Trophoblast cell (in vitro differentiated cells and primary cell): ENCODE data around the gene F3.
"Not testable (repeated sequence)": the region's sequence is repeated elsewhere in the genome, so short reads cannot be mapped to it uniquely, and the experiment has no call there.

ENCODE experiments used
- DNase-seq, 2 donors: peaks; one replicate each; pipeline ENCODE4 v3.0.0-alpha.2; 2016
- H2AFZ ChIP-seq: 2 replicates; pipeline ENCODE4 v1.6.1; 2013; ENCODE audit warnings: low read length, moderate library complexity, mild to moderate bottlenecking; ENCODE audit not compliant: insufficient read depth, poor library complexity
- H2AK5ac ChIP-seq: 2 replicates; pipeline ENCODE4 v1.6.1; 2013; ENCODE audit warnings: mild to moderate bottlenecking, low read length
- H2BK120ac ChIP-seq: 2 replicates; pipeline ENCODE4 v1.6.1; 2013; ENCODE audit warnings: low read length, mild to moderate bottlenecking, moderate library complexity; ENCODE audit not compliant: insufficient read depth, poor library complexity
- H2BK12ac ChIP-seq: 2 replicates; pipeline ENCODE4 v1.6.1; 2013; ENCODE audit warnings: mild to moderate bottlenecking, low read length, moderate library complexity
- H2BK5ac ChIP-seq: 2 replicates; pipeline ENCODE4 v1.6.1; 2013; ENCODE audit warnings: low read length, low read depth, moderate library complexity, mild to moderate bottlenecking; ENCODE audit not compliant: poor library complexity
- H3K14ac ChIP-seq: 2 replicates; pipeline ENCODE4 v1.6.1; 2013; ENCODE audit warnings: mild to moderate bottlenecking, low read length
- H3K18ac ChIP-seq: 2 replicates; pipeline ENCODE4 v1.6.1; 2013; ENCODE audit warnings: mild to moderate bottlenecking, low read length
- H3K23ac ChIP-seq: 2 replicates; pipeline ENCODE4 v1.6.1; 2013; ENCODE audit warnings: low read length
- H3K27ac ChIP-seq: 2 replicates; pipeline ENCODE4 v1.5.1; 2013; ENCODE audit warnings: low read depth, mild to moderate bottlenecking, inconsistent platforms, low read length, moderate library complexity
- H3K27me3 ChIP-seq: 2 replicates; pipeline ENCODE4 v1.6.1; 2013; ENCODE audit warnings: inconsistent platforms, mild to moderate bottlenecking, low read length, moderate library complexity; ENCODE audit not compliant: insufficient read depth
- H3K36me3 ChIP-seq, 2 experiments: 1 replicate in 1 of 2; 2 replicates in 1 of 2; pipeline ENCODE4 v1.6.1; 2013; ENCODE audit warnings: low read length in 2 of 2, mild to moderate bottlenecking in 2 of 2, moderate library complexity in 1 of 2; ENCODE audit not compliant: insufficient read depth in 2 of 2, control insufficient read depth in 1 of 2
- H3K4ac ChIP-seq: 2 replicates; pipeline ENCODE4 v1.6.1; 2013; ENCODE audit warnings: low read depth, mild to moderate bottlenecking, low read length, moderate library complexity
- H3K4me1 ChIP-seq, 2 experiments: 1 replicate in 1 of 2; 2 replicates in 1 of 2; pipeline ENCODE4 v1.6.1; 2013; ENCODE audit warnings: low read length in 2 of 2, mild to moderate bottlenecking in 2 of 2, moderate library complexity in 1 of 2; ENCODE audit not compliant: insufficient read depth in 2 of 2, control insufficient read depth in 1 of 2
- H3K4me2 ChIP-seq: 2 replicates; pipeline ENCODE4 v1.6.1; 2013; ENCODE audit warnings: inconsistent platforms, mild to moderate bottlenecking, low read length, moderate library complexity
- H3K4me3 ChIP-seq: 2 replicates; pipeline ENCODE4 v1.5.1; 2013; ENCODE audit warnings: mild to moderate bottlenecking, low read depth, low read length, inconsistent platforms
- H3K79me1 ChIP-seq: one replicate; pipeline ENCODE4 v1.6.1; 2013; ENCODE audit warnings: low read length
- H3K79me2 ChIP-seq: 2 replicates; pipeline ENCODE4 v1.6.1; 2013; ENCODE audit warnings: low read length, mild to moderate bottlenecking; ENCODE audit not compliant: control insufficient read depth, insufficient read depth, poor library complexity
- H3K9ac ChIP-seq: 2 replicates; pipeline ENCODE4 v1.6.1; 2013; ENCODE audit warnings: mild to moderate bottlenecking, low read length
- H3K9me3 ChIP-seq: 2 replicates; pipeline ENCODE4 v1.6.1; 2013; ENCODE audit warnings: low read depth, mild to moderate bottlenecking, control low read depth, inconsistent platforms, low read length; ENCODE audit not compliant: insufficient read depth
- H4K12ac ChIP-seq: 2 replicates; pipeline ENCODE4 v1.6.1; 2013; ENCODE audit warnings: low read depth, mild to moderate bottlenecking, low read length, moderate library complexity
- H4K8ac ChIP-seq: 2 replicates; pipeline ENCODE4 v1.6.1; 2013; ENCODE audit warnings: low read depth, mild to moderate bottlenecking, low read length, moderate library complexity
- H4K91ac ChIP-seq: one replicate; pipeline ENCODE4 v1.6.1; 2013; ENCODE audit warnings: low read depth, mild to moderate bottlenecking, low read length, moderate library complexity
- WGBS: extraction: QIAGEN DNeasy Blood & Tissue Kit; methylation state at CpG from one replicate; pipeline ENCODE4 v1.1.7; 2013; ENCODE audit warnings: missing lambda C conversion rate; ENCODE audit not compliant: insufficient read length, insufficient coverage; ENCODE audit errors: extremely low coverage; 5-methylcytosine and 5-hydroxymethylcytosine counted together

The F3 gene

DNA sequence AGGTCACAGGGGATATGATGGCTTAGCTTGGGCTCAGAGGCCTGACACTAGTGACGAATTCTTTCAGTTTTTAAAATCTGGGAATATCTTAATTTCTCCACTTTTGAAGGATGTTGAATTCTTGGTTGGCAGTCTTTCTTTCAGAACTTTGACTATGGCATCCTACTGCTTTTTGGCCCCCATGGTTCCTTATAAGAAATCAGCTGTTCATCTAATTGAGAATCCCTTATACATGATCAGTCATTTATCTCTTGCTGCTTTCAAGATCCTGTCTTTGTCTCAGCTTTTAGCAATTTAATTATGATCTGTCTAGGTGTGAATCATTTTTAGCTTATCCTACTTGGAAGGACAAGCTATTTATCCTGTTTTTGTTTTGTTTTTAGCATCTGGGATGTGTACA, 31.2 kb upstream of the F3 start:
- DNase-seq, result no peak

DNA sequence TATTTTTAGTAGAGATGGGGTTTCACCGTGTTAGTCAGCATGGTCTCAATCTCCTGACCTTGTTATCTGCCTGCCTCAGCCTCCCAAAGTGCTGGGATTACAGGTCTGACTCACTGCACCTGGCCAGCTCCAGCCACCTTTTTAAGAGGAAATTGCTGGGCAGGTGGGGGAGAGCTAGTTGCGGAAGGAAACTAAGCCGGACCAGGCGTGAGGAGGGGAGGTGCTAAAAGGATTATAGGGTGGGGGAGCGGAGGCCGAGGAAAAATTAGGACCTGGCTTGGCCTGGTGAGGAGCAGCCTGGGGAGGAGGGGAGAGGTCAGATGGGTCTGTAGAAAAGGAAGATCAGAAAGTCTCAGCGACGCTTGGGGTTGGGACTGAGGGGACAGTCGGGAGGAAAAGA, 29.4 kb upstream of the F3 start:
- H4K8ac ChIP-seq, H3K27me3 ChIP-seq, H3K9ac ChIP-seq, H3K27ac ChIP-seq, H3K23ac ChIP-seq, H4K12ac ChIP-seq, H3K18ac ChIP-seq, H2AFZ ChIP-seq, H3K4me1 ChIP-seq, H3K14ac ChIP-seq, H3K4me3 ChIP-seq, H3K4me2 ChIP-seq, H4K91ac ChIP-seq, H2AK5ac ChIP-seq, H2BK12ac ChIP-seq, H3K9me3 ChIP-seq, H3K79me2 ChIP-seq, DNase-seq, H2BK5ac ChIP-seq, H3K36me3 ChIP-seq, H3K79me1 ChIP-seq, H2BK120ac ChIP-seq: not testable (repeated sequence)
- peak overlapping the region; percentile 36 for H3K4ac ChIP-seq
- WGBS, result no CpG with 5 or more reads among the region's 9 CpGs

More for the DNA sequence above, 31.2 kb upstream of the F3 start:
- Histone ChIP-seq H3K27ac (no peak overlapping the region), H3K18ac (no peak overlapping the region), H3K79me2 (no peaks in the 10 kb centered on the region), H3K27me3 (no peaks in the 10 kb centered on the region), H3K9ac (no peak overlapping the region), H3K79me1 (no peaks in the 10 kb centered on the region), H4K12ac (no peak overlapping the region), H3K23ac (no peak overlapping the region), H4K91ac (no peak overlapping the region), H3K14ac (no peak overlapping the region), H2AFZ (no peak overlapping the region), H3K36me3 (peaks cover 0 to 3% of the 10 kb centered on the region in 2 experiments), H4K8ac (no peak overlapping the region), H3K4me1 (peaks cover 0 to 3% of the 10 kb centered on the region in 2 experiments), H3K4ac (no peak overlapping the region), H3K4me2 (no peak overlapping the region), H3K9me3 (peaks cover 3% of the 10 kb centered on the region), H2BK120ac (no peak overlapping the region), H3K4me3 (no peak overlapping the region), H2AK5ac (no peak overlapping the region), H2BK12ac (no peak overlapping the region), H2BK5ac (no peak overlapping the region)
- no CpG with 5 or more reads among the region's 1 CpG for WGBS

- H2BK120ac ChIP-seq, H3K4me1 ChIP-seq, H3K27ac ChIP-seq, H3K14ac ChIP-seq, H3K23ac ChIP-seq, H2BK5ac ChIP-seq, H2AK5ac ChIP-seq, H4K12ac ChIP-seq, H3K4ac ChIP-seq, H4K8ac ChIP-seq, H3K9ac ChIP-seq, H2AFZ ChIP-seq, H2BK12ac ChIP-seq, H4K91ac ChIP-seq, H3K4me3 ChIP-seq, H3K36me3 ChIP-seq, H3K4me2 ChIP-seq, H3K79me1 ChIP-seq, H3K9me3 ChIP-seq, H3K79me2 ChIP-seq, H3K27me3 ChIP-seq, H3K18ac ChIP-seq, DNase-seq: not testable (repeated sequence)
- no CpG with 5 or more reads among the region's 5 CpGs for WGBS
These were observed 27.2 kb upstream of the F3 start for GRCh38 chr1:94568806-94569205.

GRCh38 chr1:94567975-94568607, 26.5 kb upstream of the F3 start:
- not testable (repeated sequence) for H3K27me3 ChIP-seq, H3K4ac ChIP-seq, H4K91ac ChIP-seq, H3K18ac ChIP-seq, H3K27ac ChIP-seq, H2AK5ac ChIP-seq, H4K8ac ChIP-seq, H3K23ac ChIP-seq, DNase-seq, H3K14ac ChIP-seq, H3K4me1 ChIP-seq, H2BK12ac ChIP-seq, H3K9me3 ChIP-seq, H3K9ac ChIP-seq, H2AFZ ChIP-seq, H4K12ac ChIP-seq, H3K79me1 ChIP-seq, H2BK5ac ChIP-seq, H3K4me3 ChIP-seq, H2BK120ac ChIP-seq, H3K36me3 ChIP-seq, H3K79me2 ChIP-seq, H3K4me2 ChIP-seq
- WGBS, result 100% methylated on average over 1 of the region's 2 CpGs
